HG03103 (cell line): ENCODE measurements around the gene DTX3.
"Not testable (repeated sequence)": the region's sequence is repeated elsewhere in the genome, so short reads cannot be mapped to it uniquely, and the experiment has no call there.

Experiments
- ATAC-seq: cut with Tn5 transposase; IDR thresholded peaks from one replicate; pipeline ENCODE4 v1.9.1; 2021; ENCODE audit warnings: low read depth; ENCODE audit not compliant: unreplicated experiment

The DTX3 gene

GRCh38 chr12:57629897-57630471 is 25.4 kb downstream of the DTX3 start:
- no peak for ATAC-seq

- ATAC-seq = no peak
Measured at GRCh38 chr12:57630891-57631433, 26.3 kb downstream of the DTX3 start.

- ATAC-seq = no peak
Measured at GRCh38 chr12:57631566-57632072, 27.0 kb downstream of the DTX3 start.

GRCh38 chr12:57632073-57632957 is 27.7 kb downstream of the DTX3 start:
- no peak for ATAC-seq

GRCh38 chr12:57632958-57633840 is 28.6 kb downstream of the DTX3 start, which contains the start of gene B4GALNT1:
Gene B4GALNT1, minus strand, starts transcription at chr12:57633201. Its CDS starts 1,069 bp downstream, at chr12:57632132.
- peak; percentile 88 for ATAC-seq

- not testable (repeated sequence) for ATAC-seq
Measured at GRCh38 chr12:57636731-57637130, 32.1 kb downstream of the DTX3 start.

- no peak for ATAC-seq
Measured at GRCh38 chr12:57637364-57637763, 32.7 kb downstream of the DTX3 start.

GRCh38 chr12:57638096-57638495 is 33.5 kb downstream of the DTX3 start:
- no peak for ATAC-seq

GRCh38 chr12:57640175-57641042 is 35.8 kb downstream of the DTX3 start:
- ATAC-seq = no peak

GRCh38 chr12:57641699-57642442 is 37.2 kb downstream of the DTX3 start:
- no peak for ATAC-seq

- not testable (repeated sequence) for ATAC-seq
Measured at GRCh38 chr12:57645990-57646658, 41.5 kb downstream of the DTX3 start.

GRCh38 chr12:57646659-57647049 is 42.0 kb downstream of the DTX3 start:
- ATAC-seq = not testable (repeated sequence)

- ATAC-seq = no peak
Measured at GRCh38 chr12:57654042-57654441, 49.4 kb downstream of the DTX3 start.

- no peak for ATAC-seq
Measured at GRCh38 chr12:57655541-57656240, 51.1 kb downstream of the DTX3 start.

GRCh38 chr12:57656408-57656807 is 51.8 kb downstream of the DTX3 start:
- not testable (repeated sequence) for ATAC-seq

- no peak for ATAC-seq
Measured at GRCh38 chr12:57657744-57658143, 53.1 kb downstream of the DTX3 start.

- ATAC-seq = no peak
Measured at GRCh38 chr12:57658890-57659289, 54.3 kb downstream of the DTX3 start.
